HG03460 (cell line): ENCODE results near the gene RHOV.

ENCODE experiments used
- ATAC-seq: cut with Tn5 transposase; IDR thresholded peaks from one replicate; pipeline ENCODE4 v1.9.1; 2021; ENCODE audit not compliant: unreplicated experiment

Gene RHOV

GRCh38 chr15:40904552-40905201 is 30.6 kb upstream of the RHOV start:
- ATAC-seq = no peak

- ATAC-seq = no peak
Observed at GRCh38 chr15:40902605-40903561, 28.8 kb upstream of the RHOV start.

- no peak for ATAC-seq
Observed at GRCh38 chr15:40901053-40901443, 27.0 kb upstream of the RHOV start.

GRCh38 chr15:40900256-40901052 is 26.4 kb upstream of the RHOV start:
- no peak for ATAC-seq

- no peak for ATAC-seq
Observed at GRCh38 chr15:40899536-40900207, 25.6 kb upstream of the RHOV start.

- peak; percentile 41 for ATAC-seq
Observed at GRCh38 chr15:40894681-40895448, 20.8 kb upstream of the RHOV start.

GRCh38 chr15:40893733-40894680 is 20.0 kb upstream of the RHOV start, which contains the start of gene VPS18:
VPS18 (plus strand) TSS chr15:40894450; CDS start chr15:40894769, 319 bp downstream.
- peak; percentile 80 for ATAC-seq

- no peak for ATAC-seq
Observed at GRCh38 chr15:40893019-40893670, 19.1 kb upstream of the RHOV start.

GRCh38 chr15:40892447-40893012 is 18.5 kb upstream of the RHOV start:
- no peak for ATAC-seq

- no peak for ATAC-seq
Observed at GRCh38 chr15:40891810-40892446, 17.9 kb upstream of the RHOV start.

GRCh38 chr15:40891138-40891537 is 17.1 kb upstream of the RHOV start:
- no peak for ATAC-seq

- no peak for ATAC-seq
Observed at GRCh38 chr15:40889112-40889511, 15.1 kb upstream of the RHOV start.

- no peak for ATAC-seq
Observed at GRCh38 chr15:40886586-40886985, 12.6 kb upstream of the RHOV start.

- no peak for ATAC-seq
Observed at GRCh38 chr15:40881351-40881750, 7.3 kb upstream of the RHOV start.

- no peak for ATAC-seq
Observed at GRCh38 chr15:40879609-40880008, 5.6 kb upstream of the RHOV start.

- ATAC-seq = no peak
Observed at GRCh38 chr15:40878785-40879184, 4.8 kb upstream of the RHOV start.

GRCh38 chr15:40877694-40878093 is 3.7 kb upstream of the RHOV start:
- no peak for ATAC-seq
